Breast epithelium (tissue), 3 donors: ENCODE measurements around the gene VWF.

Experiments used
- CTCF ChIP-seq, 3 donors: fragments of 450-650 bp; IDR thresholded peaks; one replicate each; pipeline ENCODE4 v1.5.1; 2016 to 2017; ENCODE audit warnings: antibody characterized with exemption in 3 of 3, mild to moderate bottlenecking in 3 of 3, moderate library complexity in 3 of 3
- POLR2A ChIP-seq: fragments of 450-650 bp; IDR thresholded peaks from one replicate; pipeline ENCODE4 v1.6.1; 2016; ENCODE audit warnings: antibody characterized with exemption, mild to moderate bottlenecking, moderate library complexity
- POLR2AphosphoS5 ChIP-seq, 3 donors: sonication (generic); formaldehyde crosslinking; IDR thresholded peaks; one replicate each; pipeline ENCODE4 v1.6.1; 2017; ENCODE audit warnings: antibody characterized with exemption in 3 of 3

GRCh38 chr12:5923043-5923605, 201.3 kb downstream of the VWF start:
- TF ChIP-seq CTCF (IDR thresholded peaks at IDR 0.05) (no peak), POLR2AphosphoS5 (IDR thresholded peaks at IDR 0.05) (no peak), POLR2A (no peak)
